NCI-H187 treated with DMSO at 0.1 percent for 48 hours (cell line): Measurements from ENCODE around the gene FARS2.

Experiments used
- DNase-seq: peaks from one replicate; lab custom pipeline; 2025; lab: John Stamatoyannopoulos, UW

FARS2 gene

DNA sequence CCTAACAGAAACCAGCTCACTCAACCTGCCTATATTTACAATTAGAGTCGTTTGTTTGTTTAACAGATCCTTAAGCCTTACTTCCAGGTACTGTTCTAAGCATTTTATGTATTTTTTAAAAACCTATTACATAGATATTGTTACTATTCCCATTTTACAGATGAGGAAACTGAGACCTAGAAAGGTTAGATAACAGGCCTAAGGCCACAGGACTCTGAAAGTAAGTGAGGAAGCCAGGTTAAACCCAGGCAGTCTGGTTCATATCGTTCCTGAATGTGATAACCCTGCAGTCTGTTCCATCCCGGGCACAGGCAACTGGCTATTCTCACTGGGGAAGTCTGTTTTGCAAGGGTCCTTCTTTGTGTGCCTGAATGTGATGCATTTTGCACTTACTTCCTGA, 322.2 kb downstream of the FARS2 start:
- DNase-seq, result no peak

DNA sequence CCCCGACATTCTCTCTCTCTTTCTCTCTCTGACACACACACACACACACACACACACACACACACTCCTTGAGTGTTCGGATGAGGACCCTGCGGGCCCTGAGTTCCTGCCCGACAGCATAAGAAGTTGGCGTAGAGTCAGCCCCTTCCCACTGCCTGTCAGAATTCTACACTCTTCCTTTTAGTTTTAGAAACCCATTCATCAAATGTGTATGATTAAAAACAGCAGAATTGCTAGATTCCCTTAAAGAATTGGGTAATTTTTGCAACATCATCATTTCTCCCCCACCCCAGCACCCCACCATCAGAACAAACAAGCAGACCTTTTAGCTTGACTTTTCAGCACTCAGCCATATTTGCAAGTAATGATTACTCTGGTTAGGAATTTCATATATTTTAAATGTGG, 322.8 kb downstream of the FARS2 start:
- no peak for DNase-seq

DNA sequence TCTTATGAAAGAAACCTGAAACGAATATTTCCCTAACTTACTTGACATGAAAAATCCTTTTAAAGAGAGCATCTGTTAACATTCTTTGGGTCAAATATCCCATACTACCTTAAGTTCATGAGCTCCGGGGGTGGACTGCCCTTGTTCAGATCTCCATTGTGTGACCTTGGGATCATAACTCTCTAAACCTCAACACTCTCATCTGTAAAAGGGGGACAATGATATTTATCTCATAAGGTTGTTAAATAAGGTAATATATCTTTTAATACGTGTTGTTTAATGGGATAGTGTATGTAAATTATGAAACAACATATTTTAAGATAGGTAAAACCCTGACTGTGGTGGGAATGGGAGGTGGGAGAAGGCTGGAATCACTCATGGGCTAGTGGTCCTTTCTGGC, 326.3 kb downstream of the FARS2 start:
- no peak for DNase-seq

DNA sequence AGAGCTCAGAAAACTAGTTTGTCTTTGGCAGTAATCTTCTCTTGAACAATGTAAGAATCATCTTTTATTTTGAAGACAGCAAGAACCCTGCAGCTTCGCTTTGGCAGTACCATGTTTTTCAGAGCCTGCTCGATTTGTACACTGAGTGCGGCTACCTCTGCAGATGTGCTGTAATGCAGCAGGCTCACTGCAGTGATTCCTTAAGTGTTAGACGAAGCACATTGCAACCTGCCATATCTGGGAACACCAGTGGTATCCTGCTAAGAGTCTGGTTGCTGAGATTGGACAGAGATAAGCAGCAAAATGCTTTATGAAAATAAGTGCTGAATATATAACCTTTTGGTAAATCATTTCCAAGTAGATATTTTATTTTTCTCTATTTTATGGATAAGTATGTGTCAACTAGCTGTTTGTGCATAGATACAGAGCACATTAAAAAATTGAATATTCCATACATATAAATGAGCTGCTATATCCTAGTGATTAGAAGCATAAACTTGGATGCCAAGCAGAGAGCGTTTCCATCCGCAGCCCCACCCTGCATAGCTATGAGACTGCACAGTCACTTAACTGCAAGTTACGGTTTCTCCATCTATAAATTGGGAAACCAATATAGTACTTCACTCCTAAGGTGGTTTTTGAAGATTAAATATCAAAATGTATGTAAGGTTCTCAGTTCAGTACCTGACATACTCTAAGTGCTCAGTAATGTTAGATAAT, 328.3 kb downstream of the FARS2 start:
- DNase-seq, result no peak

DNA sequence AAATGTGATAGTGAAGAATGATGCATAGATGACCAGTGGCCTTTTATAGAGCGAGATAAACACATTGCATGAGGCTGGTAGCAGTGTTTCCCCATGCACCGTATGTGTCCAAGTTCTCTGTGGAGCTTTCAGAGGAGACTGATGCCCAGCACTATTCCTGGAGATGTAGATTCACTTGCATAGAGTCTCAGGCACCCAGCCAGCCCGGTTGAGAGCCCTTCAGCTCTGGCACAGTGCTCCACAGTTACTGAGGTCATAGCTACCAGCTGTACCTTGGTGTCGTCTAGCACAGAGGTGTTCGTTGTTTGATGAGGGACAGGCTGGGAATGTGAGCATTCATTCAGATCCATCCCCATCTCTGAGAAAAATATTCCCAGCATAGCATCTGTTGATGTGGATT, 328.9 kb downstream of the FARS2 start:
- DNase-seq, result no peak

DNA sequence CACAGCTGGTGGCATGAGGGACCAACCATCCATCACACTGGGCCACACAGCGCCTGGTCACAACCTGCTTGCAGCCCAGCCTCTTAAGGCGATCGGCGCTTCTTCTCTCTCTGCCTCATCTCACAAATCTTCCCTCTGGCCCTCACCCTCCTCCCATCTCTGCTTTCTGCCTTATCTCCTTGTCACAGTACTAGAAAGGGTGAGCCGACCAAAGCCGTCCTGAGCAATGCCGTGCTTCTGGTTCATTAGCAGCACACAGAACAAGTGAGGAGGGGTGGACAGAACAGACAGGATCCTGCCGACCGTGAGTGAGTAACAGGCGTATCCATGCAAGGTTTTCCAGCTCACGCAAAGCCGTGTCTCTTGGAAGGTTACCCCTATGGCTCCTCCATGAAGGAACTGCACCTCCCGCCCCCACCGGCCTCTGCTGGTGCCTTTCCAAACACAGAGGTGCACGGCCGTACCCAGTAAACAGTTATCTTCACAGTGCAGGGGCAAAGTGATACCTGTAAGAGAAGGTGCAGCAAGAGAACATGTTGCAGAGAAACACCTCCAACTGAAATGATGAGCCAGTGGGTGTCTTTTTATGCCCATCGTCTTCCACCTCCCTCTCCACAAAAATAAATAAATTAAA, 331.7 kb downstream of the FARS2 start:
- no peak for DNase-seq

DNA sequence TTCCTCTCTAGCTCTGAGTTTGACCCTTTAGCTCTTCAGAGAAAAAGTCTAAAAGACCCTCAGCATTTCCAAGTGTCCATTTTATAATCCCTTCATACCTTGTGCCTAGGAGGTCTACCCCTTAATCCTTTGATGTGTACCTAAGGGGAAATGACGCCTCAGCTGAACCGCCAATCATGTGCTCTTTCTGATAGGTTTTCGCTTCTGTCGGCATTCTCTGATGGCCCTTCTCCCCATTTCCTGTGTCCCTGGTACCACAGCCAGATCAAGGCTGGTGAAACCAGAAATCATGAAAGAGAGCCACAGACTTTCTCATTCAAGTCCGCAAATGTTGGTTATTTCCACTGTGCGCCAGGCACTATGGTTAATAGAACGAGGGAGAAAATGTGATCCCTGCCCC, 333.9 kb downstream of the FARS2 start:
- no peak for DNase-seq

DNA sequence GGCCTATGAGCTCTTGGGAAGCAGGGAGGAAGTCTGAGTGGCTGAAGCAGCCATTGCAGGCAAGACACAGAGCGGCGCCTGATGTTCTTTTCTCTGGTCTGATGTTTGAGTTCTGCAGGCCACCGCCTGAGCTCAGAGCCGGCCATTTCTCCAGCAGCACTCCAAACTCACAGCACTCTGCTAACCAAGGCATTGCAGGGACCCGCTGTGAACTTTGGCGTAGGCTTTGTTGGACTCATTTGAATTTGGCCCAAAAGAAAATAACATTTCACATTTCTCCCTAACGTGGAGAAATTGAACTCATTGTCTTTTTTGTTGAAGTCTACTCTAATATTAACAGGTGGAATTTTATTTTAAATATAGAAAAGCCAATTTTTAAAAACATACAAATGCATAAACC, 336.1 kb downstream of the FARS2 start:
- DNase-seq, result no peak

DNA sequence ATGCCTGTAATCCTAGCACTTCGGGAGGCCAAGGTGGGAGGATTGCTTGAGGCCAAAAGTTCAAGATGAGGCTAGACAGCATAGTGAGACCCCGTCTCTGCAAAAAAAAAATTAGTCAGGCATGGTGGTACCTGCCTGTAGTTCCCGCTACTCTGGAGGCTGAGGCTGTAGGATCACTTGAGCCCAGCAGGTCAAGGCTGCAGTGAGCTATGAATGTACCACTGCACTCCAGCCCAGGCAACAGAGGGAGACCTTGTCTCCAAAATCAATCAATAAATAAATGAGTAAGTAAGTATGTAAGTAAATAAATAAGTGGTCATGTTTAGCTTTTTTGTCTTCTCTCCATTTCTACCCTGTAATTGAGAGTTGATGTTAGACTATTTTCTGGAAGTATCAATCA, 336.8 kb downstream of the FARS2 start:
- DNase-seq, result no peak

DNA sequence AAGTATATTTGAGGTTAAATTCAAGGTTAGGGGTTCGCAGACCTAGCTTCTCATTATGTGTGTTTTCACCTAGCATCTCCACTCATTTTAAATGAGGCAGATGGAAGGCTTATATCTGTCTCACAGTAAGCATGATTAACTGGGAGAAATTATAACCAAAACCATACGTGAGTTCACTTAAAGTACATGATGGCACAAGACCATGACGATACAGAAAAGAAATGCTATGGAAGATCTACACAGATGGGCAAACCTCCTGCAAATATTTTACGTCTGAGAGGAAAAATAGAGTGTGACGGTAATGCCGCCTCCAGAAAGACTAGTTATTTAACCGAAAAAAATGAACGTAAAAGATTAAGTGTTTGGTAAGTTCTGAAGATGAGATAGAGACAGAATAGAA, 337.8 kb downstream of the FARS2 start:
- DNase-seq, result no peak

DNA sequence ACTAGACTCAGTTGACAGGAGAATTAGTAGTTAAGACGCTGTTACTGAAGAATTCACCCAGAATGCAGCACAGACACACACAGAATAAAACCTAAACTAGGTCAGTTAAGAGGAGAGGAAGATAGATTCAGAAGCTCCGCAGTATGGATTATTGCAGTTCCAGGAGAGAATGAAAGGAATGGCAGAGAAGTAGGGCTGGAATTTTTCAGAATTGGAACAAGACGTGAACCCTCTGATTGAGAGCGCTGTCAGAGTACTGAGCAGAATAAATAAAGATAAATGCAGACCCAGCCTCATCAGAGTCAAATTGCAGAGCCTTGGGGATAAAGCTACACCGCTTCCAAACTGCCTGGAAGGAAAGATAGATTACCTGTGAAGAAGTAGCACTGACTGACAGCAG, 344.6 kb downstream of the FARS2 start:
- DNase-seq, result no peak

DNA sequence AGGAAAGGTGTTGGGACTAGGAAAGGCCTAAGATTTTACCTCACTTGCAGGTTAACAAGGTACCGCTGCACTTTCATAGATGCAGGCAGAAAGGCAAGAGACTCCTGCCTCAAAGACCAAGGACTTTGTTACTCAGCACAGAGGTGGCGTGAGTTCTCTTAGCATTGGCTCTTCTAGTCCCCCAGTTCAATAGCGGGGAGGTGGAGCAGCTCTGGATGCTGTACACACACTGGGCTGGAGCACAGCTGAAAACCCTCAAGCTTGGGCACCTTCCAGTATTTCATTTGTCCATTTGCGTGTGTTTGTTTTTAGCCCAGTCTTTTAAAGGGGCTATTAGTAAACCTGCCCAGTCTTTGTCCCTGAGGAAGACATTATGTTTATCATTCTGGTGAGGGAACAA, 345.2 kb downstream of the FARS2 start:
- no peak for DNase-seq

DNA sequence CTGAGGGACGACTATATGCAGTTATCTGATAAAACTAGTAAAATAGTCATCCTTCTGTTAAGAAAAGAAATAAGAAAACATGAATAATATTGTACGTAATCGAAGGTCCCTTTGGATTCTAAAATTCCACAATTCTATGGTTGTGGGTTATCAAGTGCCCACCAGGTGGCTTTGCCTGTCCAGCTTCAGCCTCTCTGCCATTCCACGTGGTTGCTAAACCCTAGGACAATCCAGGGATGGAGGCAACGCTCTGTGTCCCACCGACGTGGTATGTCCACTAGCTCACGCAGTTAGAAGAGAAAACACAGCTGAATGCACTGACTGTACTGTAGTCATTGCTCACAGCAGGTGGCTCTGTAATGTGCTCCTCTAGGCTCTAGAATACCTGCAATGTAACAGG, 349.3 kb downstream of the FARS2 start:
- no peak for DNase-seq

DNA sequence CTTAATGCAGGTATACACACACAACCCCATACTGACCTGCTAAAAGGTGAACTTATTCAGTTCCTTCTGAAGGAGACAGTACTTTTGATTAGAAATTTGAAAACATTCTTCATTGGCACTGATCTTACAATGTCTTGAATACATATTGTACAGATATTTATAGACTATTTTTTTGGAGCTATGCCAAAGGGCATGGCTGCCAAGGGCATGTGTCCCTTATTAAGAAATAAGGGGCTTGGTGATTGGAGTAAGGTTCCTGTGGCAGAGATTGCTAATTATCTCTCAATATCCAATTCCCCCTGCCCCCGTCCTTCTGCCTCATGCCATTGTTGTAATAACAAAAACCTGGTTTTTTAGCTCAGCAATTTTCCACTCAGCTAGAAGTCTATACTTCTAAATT, 355.9 kb downstream of the FARS2 start:
- no peak for DNase-seq

DNA sequence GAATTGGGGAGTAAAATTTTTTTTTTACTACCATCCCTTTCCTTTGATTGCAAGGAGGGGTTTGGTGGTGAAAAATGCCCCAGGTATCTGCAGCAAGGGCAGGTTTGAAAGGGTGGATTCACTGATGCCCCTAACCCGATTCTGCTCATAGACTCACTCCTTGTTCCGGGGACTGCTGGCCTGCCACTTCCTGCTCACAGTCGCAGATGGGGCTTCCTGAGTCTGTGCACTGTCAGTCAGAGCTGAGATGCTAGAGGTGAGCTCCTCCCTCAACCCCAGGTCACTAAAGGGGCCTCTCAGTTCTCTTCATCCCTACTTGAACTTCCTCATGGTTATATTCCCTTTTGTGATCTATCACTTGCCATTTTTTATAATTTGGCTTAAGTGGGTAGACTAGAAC, 357.9 kb downstream of the FARS2 start:
- no peak for DNase-seq

DNA sequence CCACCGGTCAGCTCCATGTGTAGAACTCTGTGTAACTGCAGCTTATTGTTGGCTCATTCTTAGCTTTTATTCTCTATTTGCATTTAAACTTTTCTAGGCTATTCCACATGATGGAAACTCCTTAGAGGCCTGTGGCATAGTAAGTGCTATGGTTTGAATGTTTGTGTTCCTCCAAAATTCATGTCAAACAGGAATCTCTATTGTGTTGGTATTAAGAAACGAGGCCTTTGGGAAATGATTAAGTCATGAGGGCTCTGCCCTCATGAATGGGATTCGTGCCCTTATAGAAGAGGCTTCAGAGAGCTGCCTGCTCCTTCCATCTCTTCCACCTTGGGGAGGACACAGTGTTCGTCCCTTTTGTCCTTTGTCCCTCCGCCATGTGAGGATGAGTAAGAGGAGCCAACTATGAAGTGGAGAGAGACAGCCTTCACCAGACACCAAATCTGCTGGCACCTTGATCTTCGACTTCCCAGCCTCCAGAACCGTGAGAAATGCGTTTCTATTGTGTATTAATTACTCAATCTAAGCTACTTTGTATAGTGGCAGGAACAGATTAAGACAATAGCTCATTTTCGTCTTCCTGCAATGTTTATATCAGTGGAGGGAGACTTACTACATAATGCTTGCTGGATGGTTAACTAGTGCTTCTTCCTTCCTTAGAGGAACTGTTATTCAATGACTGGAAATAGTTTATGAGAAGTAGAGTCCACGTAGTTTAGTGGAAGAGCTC, 361.1 kb downstream of the FARS2 start:
- DNase-seq, result no peak

DNA sequence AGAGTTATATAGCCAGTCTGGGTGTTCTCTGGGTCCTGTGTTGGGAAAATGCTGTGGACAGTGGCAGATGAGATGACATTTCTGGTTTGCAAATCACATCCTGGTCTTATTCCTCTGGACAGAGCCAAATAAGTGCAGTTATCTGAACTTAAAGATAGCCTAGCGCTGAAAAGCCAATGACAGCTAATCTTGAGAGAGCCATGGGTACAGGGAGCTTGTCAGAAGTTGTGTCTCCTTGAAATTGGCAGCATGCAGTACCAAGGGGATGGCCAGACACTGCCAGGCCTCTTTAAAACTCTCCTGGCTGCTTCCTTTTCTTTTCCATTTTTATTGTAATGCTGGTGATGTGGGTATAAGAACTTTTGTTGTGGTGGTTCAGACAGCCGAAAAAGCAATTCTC, 362.5 kb downstream of the FARS2 start:
- DNase-seq, result no peak

DNA sequence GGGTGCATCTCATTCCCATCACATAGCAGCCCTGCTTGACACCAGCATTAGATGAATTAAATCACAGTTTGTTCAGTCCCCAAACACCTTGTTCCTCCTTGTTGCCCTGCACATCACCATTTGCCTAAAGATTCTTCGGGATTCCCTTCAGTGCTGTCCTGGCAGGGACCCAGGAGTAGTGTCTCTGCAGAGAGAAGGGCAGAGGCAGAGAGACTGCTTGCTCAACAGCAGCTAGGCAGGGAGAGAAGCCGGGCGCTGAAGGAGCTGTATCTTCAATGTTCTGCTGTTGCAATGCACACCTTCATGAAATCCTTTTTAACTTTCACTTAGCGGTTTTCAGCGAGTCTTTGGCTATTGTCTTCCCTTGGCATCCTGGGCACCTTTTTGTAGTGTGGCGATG, 362.9 kb downstream of the FARS2 start:
- no peak for DNase-seq

DNA sequence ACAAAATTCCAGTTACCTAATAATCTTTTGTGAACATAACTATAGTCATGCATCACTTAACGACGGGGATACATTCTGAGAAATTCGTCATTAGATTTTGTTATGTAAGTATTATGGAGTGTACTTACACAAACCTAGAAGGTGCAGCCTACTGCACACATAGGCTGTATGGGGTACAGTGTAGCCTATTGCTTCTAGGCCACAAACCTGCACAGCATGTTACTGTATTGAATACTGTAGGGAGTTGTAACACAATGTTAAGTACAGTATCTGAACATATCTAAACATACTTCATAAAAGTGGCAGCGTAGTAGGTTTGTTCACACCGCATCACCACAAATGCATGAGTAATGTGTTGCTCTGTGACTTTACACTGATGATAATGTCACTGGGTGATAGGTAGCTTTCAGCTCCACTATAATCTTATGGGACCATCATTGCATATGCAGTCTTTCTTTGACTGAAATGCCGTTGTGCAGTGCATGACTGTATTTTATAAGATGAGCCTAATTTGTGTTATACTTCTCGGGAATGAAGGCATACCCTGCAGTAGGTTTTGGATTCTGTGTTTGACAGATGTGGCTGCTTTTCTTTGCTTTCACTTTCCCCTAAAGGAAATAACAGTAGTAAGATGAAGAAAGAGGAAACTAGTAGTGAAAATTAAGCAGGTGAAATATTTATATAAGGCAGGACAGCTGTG, 365.6 kb downstream of the FARS2 start:
- no peak for DNase-seq

DNA sequence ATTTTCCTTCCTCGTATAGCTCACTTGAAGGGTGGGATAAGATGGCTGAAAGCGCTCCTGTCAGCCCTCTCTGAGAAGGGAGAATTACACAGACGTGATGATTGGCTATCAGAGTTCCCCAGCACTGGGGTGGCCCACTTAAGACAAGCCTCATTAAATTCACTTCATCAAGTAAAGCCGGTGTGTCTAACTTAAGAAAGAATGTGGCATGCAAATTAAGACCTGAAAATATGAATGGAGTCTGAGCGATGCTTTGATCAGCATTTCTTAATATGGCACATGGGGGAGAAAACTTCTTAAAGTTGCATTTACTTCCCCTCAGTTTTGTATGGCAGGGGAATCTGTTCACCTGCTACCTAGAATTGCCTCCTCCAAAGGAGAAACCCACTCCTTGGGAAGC, 369.3 kb downstream of the FARS2 start:
- no peak for DNase-seq

DNA sequence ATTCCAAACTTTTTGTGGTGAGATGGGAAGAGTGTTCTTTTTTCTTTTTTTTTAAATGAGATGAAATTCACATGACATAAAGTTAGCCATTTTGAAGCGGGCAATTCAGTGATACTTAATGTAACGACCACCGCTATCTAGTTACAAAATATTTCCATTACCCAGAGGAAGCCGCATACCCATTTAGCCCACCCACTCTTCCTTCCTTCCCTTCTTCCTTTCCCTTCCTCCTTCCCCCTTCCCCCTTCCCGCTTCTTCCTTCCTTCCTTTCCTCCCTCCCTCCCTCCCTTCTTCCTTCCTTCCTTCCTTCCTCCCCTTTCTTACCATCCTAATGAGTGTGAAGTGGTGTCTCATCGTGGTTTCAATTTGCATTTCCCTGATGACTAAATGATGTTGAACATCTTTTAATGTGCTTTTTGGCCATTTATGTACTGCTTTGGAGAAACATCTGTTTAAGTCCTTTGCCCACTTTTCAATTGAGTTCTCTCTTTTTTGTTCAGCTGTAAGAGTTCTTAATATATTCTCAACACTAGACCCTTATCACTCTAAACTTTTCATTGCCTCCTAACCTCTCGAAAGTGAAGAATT, 371.1 kb downstream of the FARS2 start:
- DNase-seq, result no peak

DNA sequence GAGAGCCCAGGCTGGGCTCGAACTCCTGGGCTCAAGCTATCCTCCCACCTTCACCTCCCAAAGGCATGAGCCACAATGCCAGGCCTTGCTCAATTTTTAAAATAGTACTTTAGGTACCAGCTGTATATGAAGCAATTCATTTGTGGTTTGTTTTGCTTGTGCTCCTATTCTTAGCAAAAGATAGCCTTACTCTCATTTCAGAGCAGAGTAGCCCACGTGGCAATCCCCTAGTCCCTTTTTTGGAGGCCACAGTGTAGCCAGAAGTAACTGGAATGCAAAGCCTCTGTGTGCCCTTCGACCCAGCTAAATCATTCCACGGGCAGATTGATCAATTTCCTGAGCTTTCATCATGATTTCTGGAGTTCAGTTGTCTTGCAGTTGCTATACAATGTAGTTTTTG, 373.2 kb downstream of the FARS2 start:
- DNase-seq, result no peak
